Left ventricle myocardium inferior (tissue), 1 donor: ENCODE measurements around the gene SRP68. TPM values are rescaled to one million over a fixed set of nuclear protein-coding genes. Genes with fewer than 3 reads are reported as not detected.

Experiments used
- DNase-seq: peaks from one replicate; pipeline ENCODE4 v3.0.0-alpha.2; 2020
- H3K27ac ChIP-seq: fragments of 200-600 bp; replicated peaks from 2 replicates; pipeline ENCODE4 v1.8.0; 2021
- H3K27me3 ChIP-seq: fragments of 200-600 bp; 2 replicates; pipeline ENCODE4 v1.8.0; 2021; ENCODE audit warnings: low read depth
- H3K36me3 ChIP-seq: fragments of 200-600 bp; 2 replicates; pipeline ENCODE4 v1.8.0; 2021
- H3K4me1 ChIP-seq: fragments of 200-600 bp; 2 replicates; pipeline ENCODE4 v1.8.0; 2021
- H3K4me3 ChIP-seq: fragments of 200-600 bp; 2 replicates; pipeline ENCODE4 v1.8.0; 2021; ENCODE audit warnings: mild to moderate bottlenecking, moderate library complexity
- H3K9me3 ChIP-seq: fragments of 200-600 bp; replicated peaks from 2 replicates; pipeline ENCODE4 v1.8.0; 2021
- CTCF ChIP-seq: fragments of 200-600 bp; IDR thresholded peaks from 2 replicates; pipeline ENCODE4 v1.8.0; 2021; ENCODE audit warnings: antibody characterized with exemption, mild to moderate bottlenecking, borderline replicate concordance
- intact Hi-C: fragments of 100-400 bp; cut with micrococcal nuclease; formaldehyde crosslinking; loops from one replicate; pipeline ENCODE4 v1.11.0; 2022
- total RNA-seq: library from RNA; stranded (reverse); fragmentation: NEBNext Ultra II Directional; extraction: Animal tissue kit (Norgen Biotek cat#: 25700); gene quantifications from one replicate; pipeline ENCODE4 v1.2.1, GENCODE V29; 2021
- donor health status: DM: no; HTN: yes; CAD: no; lungs with severe emphysema.

SRP68 gene
- total RNA-seq, 1 donor from 2014 or later = 57.4 TPM

- intact Hi-C loops = no loop called here
- TF ChIP-seq CTCF = no peak
- Histone ChIP-seq H3K36me3 (peaks cover 96% of the 10 kb centered on the region), H3K27me3 (no peaks in the 10 kb centered on the region), H3K4me1 (peaks cover 9% of the 10 kb centered on the region), H3K4me3 (no peak overlapping the region), H3K27ac (no peak overlapping the region), H3K9me3 (no peaks in the 10 kb centered on the region)
- DNase-seq = no peak
Observed at GRCh38 chr17:76088868-76089576, 16.7 kb upstream of the SRP68 start.

- H3K4me3 ChIP-seq = no peak overlapping the region
- intact Hi-C loops = no loop called here
- no peak overlapping the region for H3K27ac ChIP-seq
- H3K27me3 ChIP-seq = no peaks in the 10 kb centered on the region
- H3K4me1 ChIP-seq = peaks cover 9% of the 10 kb centered on the region
- TF ChIP-seq CTCF = no peak
- peaks cover 96% of the 10 kb centered on the region for H3K36me3 ChIP-seq
- H3K9me3 ChIP-seq = no peaks in the 10 kb centered on the region
- no peak for DNase-seq
Observed at GRCh38 chr17:76088041-76088867, 15.9 kb upstream of the SRP68 start.

GRCh38 chr17:76087531-76087930, 15.2 kb upstream of the SRP68 start:
- H3K27me3 ChIP-seq = no peaks in the 10 kb centered on the region

GRCh38 chr17:76086384-76086783, 14.1 kb upstream of the SRP68 start:
- H3K36me3 ChIP-seq = peaks cover 83% of the 10 kb centered on the region
- H3K27ac ChIP-seq = no peak overlapping the region
- no peaks in the 10 kb centered on the region for H3K27me3 ChIP-seq

More at GRCh38 chr17:76087531-76087930, 15.2 kb upstream of the SRP68 start:
- Histone ChIP-seq H3K9me3 (no peaks in the 10 kb centered on the region), H3K4me3 (no peak overlapping the region), H3K4me1 (peaks cover 9% of the 10 kb centered on the region), H3K36me3 (peaks cover 92% of the 10 kb centered on the region), H3K27ac (no peak overlapping the region)
- intact Hi-C loops = no loop called here
- TF ChIP-seq CTCF = no peak
- no peak for DNase-seq

More at GRCh38 chr17:76086384-76086783, 14.1 kb upstream of the SRP68 start:
- TF ChIP-seq CTCF = no peak
- intact Hi-C loops = no loop called here
- H3K4me3 ChIP-seq = no peak overlapping the region
- peaks cover 9% of the 10 kb centered on the region for H3K4me1 ChIP-seq
- no peak for DNase-seq
- H3K9me3 ChIP-seq = no peaks in the 10 kb centered on the region
